HG02852 (cell line): Measurements from ENCODE around the gene HOMER2.
"Not testable (repeated sequence)": the region's sequence is repeated elsewhere in the genome, so short reads cannot be mapped to it uniquely, and the experiment has no call there.

ENCODE experiments used
- ATAC-seq: cut with Tn5 transposase; IDR thresholded peaks from one replicate; pipeline ENCODE4 v1.9.1; 2021; ENCODE audit warnings: mild to moderate bottlenecking, moderate library complexity; ENCODE audit not compliant: unreplicated experiment

The HOMER2 gene

DNA sequence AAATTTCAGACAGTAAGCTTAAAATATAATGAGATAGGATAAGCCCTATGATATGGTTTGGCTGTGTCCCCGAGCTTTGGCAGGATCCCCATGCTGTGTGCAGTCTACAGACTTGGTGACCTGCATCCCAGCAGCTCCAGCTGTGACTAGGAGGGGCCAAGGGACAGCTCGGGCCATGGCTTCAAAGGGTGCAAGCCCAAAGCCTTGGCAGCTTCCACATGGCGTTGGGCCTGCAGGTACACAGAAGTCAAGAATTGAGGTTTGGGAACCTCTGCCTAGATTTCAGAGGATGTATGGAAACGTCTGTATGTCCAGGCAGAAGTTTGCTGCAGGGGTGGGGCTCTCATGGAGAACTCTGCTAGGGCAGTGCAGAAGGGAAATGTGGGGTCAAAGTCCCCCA, 86.9 kb downstream of the HOMER2 start:
- not testable (repeated sequence) for ATAC-seq

DNA sequence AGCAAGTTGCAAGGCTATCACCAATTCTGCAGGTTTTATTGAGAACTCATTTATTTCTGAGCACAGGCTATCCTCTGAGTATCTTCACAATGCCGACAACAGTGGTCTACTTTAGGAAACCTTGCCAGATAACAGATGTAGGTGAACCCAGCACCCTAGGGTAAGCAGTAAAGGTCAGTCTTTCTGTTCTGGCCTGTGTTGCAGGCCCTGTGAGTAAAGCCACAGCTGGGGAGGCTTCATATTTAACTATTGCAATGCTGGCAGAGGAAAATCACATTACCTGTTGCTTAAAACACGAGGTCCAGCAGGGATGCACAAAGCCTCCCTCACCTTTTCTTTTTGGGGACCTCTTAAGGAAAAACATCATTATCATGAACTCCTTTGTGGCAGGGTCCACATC, 87.6 kb downstream of the HOMER2 start:
- no peak for ATAC-seq

DNA sequence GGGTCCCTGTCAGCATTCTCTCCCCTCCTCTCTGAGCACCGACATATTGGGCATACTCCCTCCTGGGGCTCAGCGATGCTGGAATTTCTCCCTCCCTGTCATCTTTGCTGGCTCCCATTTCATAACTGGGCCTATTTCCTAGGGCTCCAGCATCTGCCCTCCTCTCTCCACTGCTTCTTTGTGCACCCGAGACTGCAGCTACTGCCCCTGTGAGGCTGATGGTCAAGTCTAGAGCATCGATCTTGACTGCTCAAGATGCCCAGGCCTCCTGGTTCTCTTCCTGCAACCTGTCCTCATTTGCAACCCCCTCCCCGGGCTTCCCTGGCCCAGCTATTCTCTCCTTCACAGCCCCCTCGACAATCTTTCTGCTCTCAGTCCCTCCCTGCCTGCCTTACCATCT, 89.6 kb downstream of the HOMER2 start:
- ATAC-seq, result no peak

- ATAC-seq, result no peak
These were observed 93.6 kb downstream of the HOMER2 start for GRCh38 chr15:82858932-82859331.

GRCh38 chr15:82856397-82857170, 95.9 kb downstream of the HOMER2 start:
- no peak for ATAC-seq

DNA sequence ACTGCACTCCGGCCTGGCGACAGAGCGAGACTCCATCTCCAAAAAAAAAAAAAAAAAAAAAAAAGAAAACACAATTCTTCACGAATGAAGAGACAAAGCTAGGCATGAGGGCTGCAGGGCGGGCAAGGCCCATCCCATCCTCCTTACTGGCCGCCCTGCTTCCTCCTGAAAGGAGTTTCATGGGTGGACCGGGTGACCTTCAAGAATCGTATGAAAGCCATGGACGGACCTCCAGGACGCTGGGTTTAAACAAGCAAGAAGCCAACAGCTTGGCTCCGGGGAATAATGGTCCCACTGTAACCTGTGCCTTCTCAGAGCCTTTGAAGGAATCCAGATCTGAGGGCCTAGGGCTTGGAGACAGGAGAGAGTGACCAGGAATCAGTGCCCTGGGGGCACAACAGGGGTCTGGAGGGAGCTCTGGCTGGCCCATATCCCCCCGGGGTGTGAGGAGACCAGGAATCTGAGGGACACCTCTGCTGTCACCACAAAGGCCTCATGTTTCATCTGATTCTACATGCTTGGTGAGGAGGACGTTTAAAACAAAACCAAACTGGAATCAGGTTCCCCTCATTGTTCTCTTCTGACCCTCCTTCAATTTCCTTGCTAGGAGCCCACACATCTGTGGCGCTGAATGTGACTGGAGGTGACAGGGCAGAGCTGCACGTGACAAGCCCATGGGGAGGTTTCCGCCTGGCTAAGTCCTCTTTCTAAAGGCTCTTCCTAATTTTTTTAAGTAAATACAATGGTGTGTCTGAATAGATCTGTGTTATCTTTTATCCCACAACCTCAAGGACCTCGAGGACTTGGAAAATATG, 97.0 kb downstream of the HOMER2 start:
- no peak for ATAC-seq

GRCh38 chr15:82854554-82854953, 98.0 kb downstream of the HOMER2 start:
- ATAC-seq, result no peak

DNA sequence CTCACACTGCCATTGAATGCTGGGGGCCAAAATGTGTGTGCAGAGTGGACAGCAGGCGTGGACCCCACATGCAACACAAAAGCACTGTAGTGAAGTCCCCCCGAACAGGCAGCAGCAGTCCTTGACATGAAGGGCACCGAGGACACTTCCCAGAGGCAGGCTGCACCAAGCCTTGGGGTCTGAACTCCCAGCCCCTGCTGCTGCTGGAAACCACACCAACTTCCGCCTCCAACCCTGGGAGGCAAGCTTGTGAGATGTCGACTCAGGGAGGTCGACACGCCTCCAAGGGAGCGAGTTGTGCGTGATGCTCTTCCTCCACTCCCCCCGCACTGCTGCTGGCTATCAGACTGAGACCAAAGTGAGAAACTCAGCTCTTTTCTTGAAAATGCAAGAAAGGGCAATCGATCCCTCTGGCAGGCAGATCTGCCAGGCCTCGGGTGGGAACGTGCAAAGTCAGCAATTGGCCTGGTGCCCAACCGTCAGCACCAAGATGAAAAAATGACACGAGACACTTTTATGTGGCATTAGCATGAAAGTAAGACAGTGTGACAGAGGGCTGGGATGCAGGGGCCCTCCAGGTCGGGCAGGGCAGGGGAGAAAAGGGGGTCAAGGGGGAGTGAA, 99.5 kb downstream of the HOMER2 start:
- ATAC-seq, result no peak

DNA sequence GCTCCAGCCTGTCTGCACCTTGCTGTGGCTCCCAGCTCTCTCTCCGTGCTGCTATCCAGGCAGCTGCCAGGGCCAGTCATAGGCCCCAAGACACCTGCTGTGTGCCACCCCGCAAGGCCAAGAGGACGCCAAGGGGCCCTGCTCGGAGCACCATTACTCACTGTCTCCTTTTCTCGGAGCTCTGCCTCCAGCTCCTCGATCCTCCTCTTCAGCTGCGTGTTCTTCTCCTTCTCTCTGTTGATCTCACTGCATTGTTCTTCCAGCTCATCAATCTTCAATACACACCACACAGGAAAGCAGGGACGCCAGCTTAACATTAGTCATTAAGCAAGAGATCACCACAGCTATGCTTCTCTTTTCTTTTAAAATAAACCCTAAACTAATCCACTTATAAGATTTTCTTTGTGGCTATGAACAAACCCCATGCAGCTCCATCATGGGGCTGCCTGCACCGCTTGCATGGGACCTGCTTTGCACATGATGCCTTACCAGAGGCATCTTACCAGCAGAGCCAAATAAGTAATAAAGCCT, 100.5 kb downstream of the HOMER2 start:
- ATAC-seq, result no peak

- no peak for ATAC-seq
These were observed 101.1 kb downstream of the HOMER2 start for GRCh38 chr15:82851306-82851850.

GRCh38 chr15:82850731-82851130, 101.8 kb downstream of the HOMER2 start:
- no peak for ATAC-seq

DNA sequence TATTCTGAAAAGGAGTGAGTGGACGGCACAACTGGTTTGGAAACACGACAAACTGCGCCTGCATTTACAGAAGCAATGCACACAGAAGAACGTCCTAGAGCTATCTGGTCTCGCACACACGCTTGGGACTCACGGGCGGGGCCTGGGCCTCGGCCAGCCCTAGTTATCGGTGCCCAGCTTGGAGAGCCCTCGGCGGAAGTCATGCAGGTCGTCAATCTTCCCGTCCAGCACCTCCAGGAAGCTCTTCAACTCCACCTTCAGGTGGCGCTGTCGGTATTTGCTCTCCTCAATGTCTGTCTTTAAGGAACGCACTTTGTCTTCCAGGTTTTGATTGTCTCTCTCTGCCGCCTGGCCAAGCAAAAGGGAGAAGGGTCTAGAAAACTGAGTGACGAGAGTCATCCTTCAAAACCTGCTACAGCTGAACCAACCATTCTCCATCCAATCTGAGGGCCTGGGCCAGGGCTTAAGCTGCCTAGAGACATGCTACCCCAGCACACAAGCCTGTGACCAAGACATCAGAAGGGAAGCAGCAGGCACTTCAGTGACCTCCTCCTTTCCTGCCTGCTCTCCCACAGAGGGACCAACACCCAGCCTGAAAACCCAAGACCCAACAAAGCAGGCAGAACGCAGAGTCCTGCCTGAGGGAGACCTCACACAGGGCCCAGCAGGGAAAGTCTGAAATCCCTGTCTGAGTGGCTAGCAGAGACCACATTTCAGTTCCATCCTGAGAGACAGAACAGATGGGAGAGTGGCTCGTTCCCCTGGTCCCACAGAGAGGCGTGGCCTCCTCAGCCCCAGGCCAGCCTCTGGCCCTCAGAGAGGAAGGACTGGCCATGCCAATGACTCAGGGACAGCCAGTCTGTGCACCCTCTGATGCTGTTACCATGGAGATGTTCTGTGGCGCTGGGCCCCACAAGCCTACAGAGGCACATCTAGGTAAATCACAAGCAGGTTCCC, 102.7 kb downstream of the HOMER2 start:
- ATAC-seq, result no peak

DNA sequence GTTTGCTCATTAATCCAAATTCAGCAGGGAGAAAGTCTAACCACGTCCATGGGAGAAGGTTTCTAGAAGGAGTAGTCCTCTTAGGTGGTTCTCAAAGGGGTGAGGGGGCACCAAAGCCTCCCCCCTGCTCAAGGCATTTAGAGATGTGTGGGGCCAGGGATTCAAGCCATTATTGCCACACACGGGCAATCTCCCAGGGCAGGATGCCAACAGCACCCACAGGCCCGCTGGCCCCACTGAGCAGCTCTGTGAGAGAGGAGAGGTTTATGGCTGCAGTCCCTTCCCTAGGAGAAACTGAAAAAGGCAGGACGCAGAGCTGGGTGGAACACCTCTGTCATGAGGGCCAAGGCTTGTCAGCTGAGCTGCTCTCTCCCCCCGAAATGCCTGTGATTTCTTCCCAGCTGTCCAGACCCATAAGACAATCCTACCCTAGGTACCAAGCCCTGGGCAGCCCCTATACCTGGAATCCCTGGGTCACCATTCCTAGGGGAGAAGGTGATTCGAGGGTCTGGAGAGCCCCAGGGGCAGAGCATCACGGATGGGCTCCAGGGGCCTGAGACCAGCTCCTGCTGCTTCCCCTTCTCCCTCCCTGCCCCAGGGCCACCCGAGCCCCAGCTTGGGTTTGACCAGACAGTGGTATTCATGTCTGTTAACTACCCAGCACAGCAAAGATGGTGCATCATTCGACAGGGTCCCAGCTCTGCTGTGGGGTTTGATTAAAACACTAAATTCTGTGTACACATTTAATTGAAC, 104.1 kb downstream of the HOMER2 start:
- no peak for ATAC-seq

DNA sequence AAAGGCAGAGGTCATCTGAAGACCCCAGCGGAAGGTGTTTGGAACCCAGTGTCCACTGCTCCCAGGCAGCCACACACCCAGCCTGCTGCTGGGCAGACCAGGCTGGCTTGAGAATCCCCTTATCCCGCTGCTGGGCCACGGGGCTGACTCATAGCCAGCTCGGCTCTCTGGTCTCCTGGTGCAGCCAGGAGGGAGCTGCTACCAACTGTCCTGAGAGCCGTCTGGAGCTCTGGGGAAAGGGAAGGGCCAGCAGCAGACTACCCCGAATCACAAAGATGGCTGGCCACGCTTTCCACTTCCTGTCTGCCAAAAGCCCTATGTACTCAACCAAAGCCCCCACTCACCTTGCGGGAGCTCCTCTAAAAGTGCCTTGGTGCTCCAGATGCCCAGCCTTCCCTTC, 104.8 kb downstream of the HOMER2 start:
- ATAC-seq, result no peak

- no peak for ATAC-seq
These were observed 105.9 kb downstream of the HOMER2 start for GRCh38 chr15:82846621-82847020.

DNA sequence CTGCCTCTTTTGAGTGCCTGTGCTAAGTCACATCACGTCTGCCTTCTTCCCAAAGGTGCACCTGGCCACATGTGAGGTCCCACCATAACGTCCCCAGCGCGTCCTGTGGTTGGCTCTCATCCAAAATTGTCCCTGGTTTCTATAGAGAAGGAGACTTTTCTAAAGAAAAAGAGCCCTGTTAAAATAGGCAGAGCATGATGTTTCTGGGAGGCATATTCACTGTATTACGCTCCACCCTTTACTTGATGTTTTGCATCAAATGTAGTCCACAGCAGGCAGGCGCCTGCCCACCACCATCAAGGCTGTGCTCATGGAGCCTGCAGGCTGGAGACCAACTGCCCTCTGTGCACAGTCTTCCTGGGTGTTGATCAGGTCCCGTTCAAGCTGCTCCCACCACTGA, 106.8 kb downstream of the HOMER2 start:
- no peak for ATAC-seq

- no peak for ATAC-seq
These were observed 109.0 kb downstream of the HOMER2 start for GRCh38 chr15:82843566-82843965.

- ATAC-seq, result no peak
These were observed 112.4 kb downstream of the HOMER2 start for GRCh38 chr15:82840166-82840565.

DNA sequence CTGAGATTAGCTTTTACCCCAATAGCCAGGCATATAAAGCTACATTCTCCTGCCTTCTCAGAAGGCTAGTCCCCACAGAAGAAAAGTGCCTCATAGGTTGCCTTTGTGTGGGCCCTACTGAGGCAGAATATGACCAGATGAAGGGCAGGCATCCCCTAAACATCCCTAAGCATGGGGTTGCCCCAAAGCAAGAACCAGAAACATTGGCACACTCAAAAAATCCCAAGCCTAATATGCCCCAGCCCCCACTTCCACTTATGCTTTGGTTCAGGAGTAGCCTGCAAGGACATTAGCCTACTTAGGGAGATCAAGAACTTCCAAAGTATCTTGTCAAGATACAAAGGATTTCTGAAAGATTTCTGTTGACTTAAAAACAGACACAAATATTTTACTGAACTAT, 113.4 kb downstream of the HOMER2 start:
- ATAC-seq, result no peak
